Neural progenitor cell (in vitro differentiated cells): ENCODE measurements around the gene DDX39B. TPM values are rescaled to one million over a fixed set of nuclear protein-coding genes. Genes with fewer than 3 reads are reported as not detected.

ENCODE experiments used
- DNase-seq: peaks from one replicate; pipeline ENCODE4 v3.0.0-alpha.2; 2016; ENCODE audit warnings: low spot score
- H2AFZ ChIP-seq: fragments of 200-600 bp; sonication (generic); replicated peaks from 2 replicates; pipeline ENCODE4 v1.6.1; 2016; ENCODE audit warnings: antibody characterized with exemption
- H3F3A ChIP-seq: fragments of 200-600 bp; sonication (generic); 2 replicates; pipeline ENCODE4 v1.6.1; 2016; ENCODE audit warnings: antibody characterized with exemption, low read depth
- H3K27ac ChIP-seq: fragments of 200-600 bp; sonication (generic); 2 replicates; pipeline ENCODE4 v1.5.1; 2016; ENCODE audit warnings: mild to moderate bottlenecking
- H3K27me3 ChIP-seq: fragments of 200-600 bp; sonication (generic); 2 replicates; pipeline ENCODE4 v1.6.1; 2016; ENCODE audit warnings: mild to moderate bottlenecking, moderate library complexity
- H3K36me3 ChIP-seq: fragments of 200-600 bp; sonication (generic); 2 replicates; pipeline ENCODE4 v1.5.1; 2016
- H3K4me1 ChIP-seq: fragments of 200-600 bp; sonication (generic); 2 replicates; pipeline ENCODE4 v1.6.1; 2016; ENCODE audit warnings: mixed run types
- H3K4me2 ChIP-seq: fragments of 200-600 bp; sonication (generic); 2 replicates; pipeline ENCODE4 v1.6.1; 2016
- H3K4me3 ChIP-seq: fragments of 200-600 bp; sonication (generic); 2 replicates; pipeline ENCODE4 v1.5.1; 2016
- H3K79me2 ChIP-seq: fragments of 200-600 bp; sonication (generic); 2 replicates; pipeline ENCODE4 v1.6.1; 2016; ENCODE audit warnings: low read depth
- H3K9ac ChIP-seq: fragments of 200-600 bp; sonication (generic); 2 replicates; pipeline ENCODE4 v1.6.1; 2016
- H3K9me3 ChIP-seq: fragments of 200-600 bp; sonication (generic); 2 replicates; pipeline ENCODE4 v1.5.1; 2016; ENCODE audit warnings: low read depth
- H4K20me1 ChIP-seq: fragments of 200-600 bp; sonication (generic); 2 replicates; pipeline ENCODE4 v1.6.1; 2016; ENCODE audit warnings: low read depth
- H3K27ac Mint-ChIP-seq: 3 replicates; pipeline ENCODE4 v1.8.0; 2021; ENCODE audit warnings: mixed read lengths
- H3K27me3 Mint-ChIP-seq: 2 replicates; pipeline ENCODE4 v1.8.0; 2022; ENCODE audit warnings: low read depth, mild to moderate bottlenecking, inconsistent platforms, moderate library complexity, mixed read lengths; ENCODE audit not compliant: insufficient read depth
- H3K36me3 Mint-ChIP-seq: 3 replicates; pipeline ENCODE4 v1.8.0; 2021; ENCODE audit warnings: mixed read lengths
- H3K4me1 Mint-ChIP-seq: 3 replicates; pipeline ENCODE4 v1.8.0; 2021; ENCODE audit warnings: mixed read lengths
- H3K4me3 Mint-ChIP-seq: 3 replicates; pipeline ENCODE4 v1.8.0; 2021; ENCODE audit warnings: mild to moderate bottlenecking, moderate library complexity, mixed read lengths
- H3K9me3 Mint-ChIP-seq: 3 replicates; pipeline ENCODE4 v1.8.0; 2020; ENCODE audit warnings: mixed read lengths
- EZH2 ChIP-seq: fragments of 200-600 bp; sonication (generic); IDR thresholded peaks from 2 replicates; pipeline ENCODE4 v1.6.1; 2017; ENCODE audit warnings: antibody characterized with exemption, mild to moderate bottlenecking, moderate library complexity
- EZH2phosphoT487 ChIP-seq: fragments of 200-600 bp; sonication (generic); IDR thresholded peaks from 2 replicates; pipeline ENCODE4 v1.6.1; 2017; ENCODE audit warnings: antibody characterized with exemption
- total RNA-seq: library from RNA; depleted of rRNA; stranded (reverse); fragments of >200 nt; gene quantifications from 2 replicates; pipeline ENCODE4 v1.2.3, GENCODE V29; 2015; ENCODE audit warnings: low replicate concordance
- TF ChIP-seq, protein P1 (sequence below): fragments of 200-600 bp; sonication (generic); IDR thresholded peaks from 2 replicates; pipeline ENCODE4 v1.5.1; 2017; ENCODE audit warnings: antibody characterized with exemption, mild to moderate bottlenecking

The DDX39B gene
- total RNA-seq, 1 donor from 2014 or later, result 493 TPM

DNA sequence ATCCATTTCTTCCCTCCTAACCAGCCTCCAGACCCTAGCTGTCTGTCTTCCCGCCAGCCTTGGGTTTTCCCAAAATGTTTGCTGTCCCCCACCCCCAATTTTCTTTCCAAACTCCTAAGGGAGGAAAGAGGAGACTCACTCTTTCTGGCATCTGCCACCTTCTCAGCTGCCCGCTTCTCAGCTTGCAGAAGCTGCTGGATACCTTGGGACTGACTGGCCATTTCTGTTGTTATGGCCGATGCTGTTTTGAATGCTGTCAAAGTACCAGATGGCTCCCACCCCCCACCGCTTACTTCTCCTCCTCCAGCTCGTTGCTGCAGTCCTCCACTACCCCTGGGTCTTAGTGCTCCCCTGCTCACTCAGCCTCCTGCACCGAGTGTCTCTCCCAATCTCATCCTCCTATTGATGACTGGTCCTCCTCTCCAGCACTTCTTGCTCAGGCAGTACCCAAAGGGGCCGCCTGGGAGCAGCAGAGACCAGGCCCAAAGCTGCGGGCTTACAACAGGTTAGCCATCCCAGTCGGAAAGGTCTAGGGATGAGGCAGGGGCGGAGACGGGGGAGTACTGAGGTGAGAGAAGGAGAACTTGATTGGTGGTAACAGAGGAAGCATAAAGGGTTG lies 4.6 kb upstream of the DDX39B start, which contains the start of gene ATP6V1G2:
TSS of gene ATP6V1G2 (minus strand) at position 270 of the 619 bp plus-strand sequence. CDS start at position 221, 49 bp downstream.
- Histone ChIP-seq H2AFZ (peak within 1 kb of the TSS; percentile 35), H3K4me3 (peak within 1 kb of the TSS; percentile 51), H3K9me3 (no peaks in the 10 kb centered on the region), H3K79me2 (peaks cover 37% of the 10 kb centered on the region), H3K27ac (no peak within 1 kb of the TSS), H3K4me2 (peak within 1 kb of the TSS; percentile 79), H3K9ac (peak within 1 kb of the TSS; percentile 84), H3F3A (peaks cover 53% of the 10 kb centered on the region), H3K27me3 (no peaks in the 10 kb centered on the region), H3K4me1 (peaks cover 16% of the 10 kb centered on the region), H3K36me3 (no peaks in the 10 kb centered on the region), H4K20me1 (no peaks in the 10 kb centered on the region)
- Mint-ChIP-seq H3K27me3 (no peaks in the 10 kb centered on the region), H3K27ac (peak within 1 kb of the TSS; percentile 25), H3K9me3 (no peaks in the 10 kb centered on the region), H3K4me1 (peaks cover 45% of the 10 kb centered on the region), H3K36me3 (peaks cover 11% of the 10 kb centered on the region), H3K4me3 (peak within 1 kb of the TSS; percentile 88)
- DNase-seq, result peak; percentile 96
- TF ChIP-seq, protein P1, sequence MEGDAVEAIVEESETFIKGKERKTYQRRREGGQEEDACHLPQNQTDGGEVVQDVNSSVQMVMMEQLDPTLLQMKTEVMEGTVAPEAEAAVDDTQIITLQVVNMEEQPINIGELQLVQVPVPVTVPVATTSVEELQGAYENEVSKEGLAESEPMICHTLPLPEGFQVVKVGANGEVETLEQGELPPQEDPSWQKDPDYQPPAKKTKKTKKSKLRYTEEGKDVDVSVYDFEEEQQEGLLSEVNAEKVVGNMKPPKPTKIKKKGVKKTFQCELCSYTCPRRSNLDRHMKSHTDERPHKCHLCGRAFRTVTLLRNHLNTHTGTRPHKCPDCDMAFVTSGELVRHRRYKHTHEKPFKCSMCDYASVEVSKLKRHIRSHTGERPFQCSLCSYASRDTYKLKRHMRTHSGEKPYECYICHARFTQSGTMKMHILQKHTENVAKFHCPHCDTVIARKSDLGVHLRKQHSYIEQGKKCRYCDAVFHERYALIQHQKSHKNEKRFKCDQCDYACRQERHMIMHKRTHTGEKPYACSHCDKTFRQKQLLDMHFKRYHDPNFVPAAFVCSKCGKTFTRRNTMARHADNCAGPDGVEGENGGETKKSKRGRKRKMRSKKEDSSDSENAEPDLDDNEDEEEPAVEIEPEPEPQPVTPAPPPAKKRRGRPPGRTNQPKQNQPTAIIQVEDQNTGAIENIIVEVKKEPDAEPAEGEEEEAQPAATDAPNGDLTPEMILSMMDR, result peak; percentile 98
- TF ChIP-seq EZH2phosphoT487, result no peak
- no peak for TF ChIP-seq EZH2

DNA sequence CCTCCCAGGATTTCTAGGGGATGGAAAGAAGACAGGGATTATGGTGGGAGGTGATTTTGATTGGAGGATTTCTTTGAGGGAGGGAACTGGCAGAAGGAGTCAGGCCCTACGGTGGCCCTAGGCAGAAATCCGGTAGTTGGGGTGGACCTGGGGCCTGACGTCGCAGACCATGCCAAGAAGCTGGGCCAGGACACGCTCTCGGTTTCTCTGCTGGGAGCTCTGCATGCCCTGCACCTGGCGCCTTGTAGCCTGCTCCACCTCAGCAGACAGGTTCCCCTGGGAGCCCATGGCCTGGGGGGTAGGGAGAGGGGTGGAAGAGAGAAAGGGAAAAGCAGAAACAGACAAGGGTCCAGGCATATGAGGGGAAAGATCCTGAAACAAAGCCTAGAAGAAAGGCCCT lies 3.5 kb upstream of the DDX39B start:
- Histone ChIP-seq H3F3A (peaks cover 48% of the 10 kb centered on the region), H2AFZ (no peak overlapping the region), H3K4me1 (peaks cover 18% of the 10 kb centered on the region), H3K9me3 (no peaks in the 10 kb centered on the region), H3K36me3 (no peaks in the 10 kb centered on the region), H3K9ac (no peak overlapping the region), H3K4me2 (no peak overlapping the region), H4K20me1 (peaks cover 11% of the 10 kb centered on the region), H3K27ac (no peak overlapping the region), H3K27me3 (no peaks in the 10 kb centered on the region), H3K79me2 (peaks cover 48% of the 10 kb centered on the region), H3K4me3 (no peak overlapping the region)
- Mint-ChIP-seq H3K27me3 (peaks cover 6% of the 10 kb centered on the region), H3K4me1 (peaks cover 51% of the 10 kb centered on the region), H3K4me3 (peak overlapping the region; percentile 88), H3K36me3 (peaks cover 18% of the 10 kb centered on the region), H3K27ac (no peak overlapping the region), H3K9me3 (no peaks in the 10 kb centered on the region)
- DNase-seq, result no peak
- TF ChIP-seq EZH2phosphoT487 (no peak), EZH2 (no peak)
- TF ChIP-seq, protein P1, result no peak

DNA sequence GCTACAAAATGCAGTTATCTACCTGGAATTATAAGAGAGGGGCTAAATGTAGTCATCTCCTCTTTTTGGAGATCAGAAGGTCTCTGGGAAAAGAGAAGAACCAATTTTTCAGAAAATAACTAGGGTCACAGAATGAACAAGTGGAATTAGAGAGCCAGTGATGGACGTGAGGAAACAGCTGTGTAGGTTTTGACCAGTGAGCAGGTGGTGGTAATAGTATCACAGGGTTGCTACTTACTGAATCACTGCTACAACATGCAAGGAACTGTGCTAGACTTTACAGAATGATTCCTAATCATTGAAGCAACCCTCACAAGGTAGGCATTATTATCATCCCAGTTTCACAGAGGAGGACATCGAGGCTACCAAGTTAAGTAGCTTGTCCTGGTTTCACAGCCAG lies 2.9 kb upstream of the DDX39B start:
- Mint-ChIP-seq H3K27ac (no peak overlapping the region), H3K27me3 (peaks cover 6% of the 10 kb centered on the region), H3K36me3 (peaks cover 21% of the 10 kb centered on the region), H3K4me3 (peak overlapping the region; percentile 31), H3K9me3 (no peaks in the 10 kb centered on the region), H3K4me1 (peaks cover 55% of the 10 kb centered on the region)
- no peaks in the 10 kb centered on the region for H3K9me3 ChIP-seq
- H3K79me2 ChIP-seq, result peaks cover 55% of the 10 kb centered on the region
- no peak overlapping the region for H3K4me3 ChIP-seq
- peaks cover 17% of the 10 kb centered on the region for H4K20me1 ChIP-seq
- no peak overlapping the region for H2AFZ ChIP-seq
- H3K27ac ChIP-seq, result no peak overlapping the region
- no peak overlapping the region for H3K4me2 ChIP-seq
- H3K9ac ChIP-seq, result no peak overlapping the region
- TF ChIP-seq, protein P1, result no peak
- no peak for TF ChIP-seq EZH2
- TF ChIP-seq EZH2phosphoT487, result no peak
- H3K4me1 ChIP-seq, result peaks cover 24% of the 10 kb centered on the region
- H3K36me3 ChIP-seq, result peaks cover 4% of the 10 kb centered on the region
- no peak for DNase-seq
- H3K27me3 ChIP-seq, result no peaks in the 10 kb centered on the region
- H3F3A ChIP-seq, result peaks cover 54% of the 10 kb centered on the region
